WTC11 (cell line): Measurements from ENCODE around the gene TMIGD1.

ENCODE experiments used
- CREM ChIP-seq: sonication (generic); formaldehyde crosslinking; IDR thresholded peaks from 2 replicates; pipeline ENCODE4 v1.8.1; 2022; ENCODE audit warnings: mild to moderate bottlenecking, missing genetic modification reagents, moderate library complexity
- NFE2L1 ChIP-seq: sonication (generic); formaldehyde crosslinking; IDR thresholded peaks from 2 replicates; pipeline ENCODE4 v1.8.1; 2023; ENCODE audit warnings: missing genetic modification reagents
- TP53 ChIP-seq: sonication (generic); formaldehyde crosslinking; IDR thresholded peaks from 2 replicates; pipeline ENCODE4 v1.8.1; 2023; ENCODE audit warnings: mild to moderate bottlenecking, missing genetic modification reagents
- ZNF138 ChIP-seq: sonication (generic); formaldehyde crosslinking; conservative IDR thresholded peaks from 2 replicates; pipeline ENCODE4 v1.8.1; 2022; ENCODE audit warnings: mild to moderate bottlenecking, moderate library complexity, missing genetic modification reagents
- TF ChIP-seq, protein P1 (sequence below): fragments of 250-450 bp; sonication (Bioruptor Pico); IDR thresholded peaks from 2 replicates; pipeline ENCODE4 v2.1.2; 2022; ENCODE audit warnings: mild to moderate bottlenecking, moderate library complexity
- TF ChIP-seq, protein P2 (sequence below): fragments of 200-600 bp; IDR thresholded peaks from 2 replicates; pipeline ENCODE4 v1.8.0; 2022; ENCODE audit warnings: antibody characterized with exemption

DNA sequence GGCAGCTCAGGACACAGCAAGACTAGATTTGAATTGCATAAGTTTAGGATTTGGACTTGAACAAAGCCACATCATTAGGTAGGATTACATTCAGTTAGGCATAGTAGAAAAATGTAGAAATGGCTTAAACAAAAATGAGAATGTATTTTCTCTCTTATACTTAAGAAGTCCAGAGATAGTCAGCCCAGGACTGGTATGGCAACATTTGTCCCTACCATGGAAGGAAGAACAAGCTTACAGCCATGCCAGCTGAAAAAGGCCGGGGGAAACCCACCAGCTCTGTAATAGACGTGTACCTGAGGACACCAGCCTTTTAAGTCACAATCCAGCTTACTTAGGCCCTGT is 11.2 kb upstream of the TMIGD1 start:
- TF ChIP-seq CREM (CRISPR knock-in tag): no peak
- TF ChIP-seq TP53: no peak
- TF ChIP-seq, protein P1, sequence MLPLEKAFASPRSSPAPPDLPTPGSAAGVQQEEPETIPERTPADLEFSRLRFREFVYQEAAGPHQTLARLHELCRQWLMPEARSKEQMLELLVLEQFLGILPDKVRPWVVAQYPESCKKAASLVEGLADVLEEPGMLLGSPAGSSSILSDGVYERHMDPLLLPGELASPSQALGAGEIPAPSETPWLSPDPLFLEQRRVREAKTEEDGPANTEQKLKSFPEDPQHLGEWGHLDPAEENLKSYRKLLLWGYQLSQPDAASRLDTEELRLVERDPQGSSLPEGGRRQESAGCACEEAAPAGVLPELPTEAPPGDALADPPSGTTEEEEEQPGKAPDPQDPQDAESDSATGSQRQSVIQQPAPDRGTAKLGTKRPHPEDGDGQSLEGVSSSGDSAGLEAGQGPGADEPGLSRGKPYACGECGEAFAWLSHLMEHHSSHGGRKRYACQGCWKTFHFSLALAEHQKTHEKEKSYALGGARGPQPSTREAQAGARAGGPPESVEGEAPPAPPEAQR (CRISPR knock-in tag): no peak
- no peak for TF ChIP-seq NFE2L1 (CRISPR knock-in tag)
- TF ChIP-seq, protein P2, sequence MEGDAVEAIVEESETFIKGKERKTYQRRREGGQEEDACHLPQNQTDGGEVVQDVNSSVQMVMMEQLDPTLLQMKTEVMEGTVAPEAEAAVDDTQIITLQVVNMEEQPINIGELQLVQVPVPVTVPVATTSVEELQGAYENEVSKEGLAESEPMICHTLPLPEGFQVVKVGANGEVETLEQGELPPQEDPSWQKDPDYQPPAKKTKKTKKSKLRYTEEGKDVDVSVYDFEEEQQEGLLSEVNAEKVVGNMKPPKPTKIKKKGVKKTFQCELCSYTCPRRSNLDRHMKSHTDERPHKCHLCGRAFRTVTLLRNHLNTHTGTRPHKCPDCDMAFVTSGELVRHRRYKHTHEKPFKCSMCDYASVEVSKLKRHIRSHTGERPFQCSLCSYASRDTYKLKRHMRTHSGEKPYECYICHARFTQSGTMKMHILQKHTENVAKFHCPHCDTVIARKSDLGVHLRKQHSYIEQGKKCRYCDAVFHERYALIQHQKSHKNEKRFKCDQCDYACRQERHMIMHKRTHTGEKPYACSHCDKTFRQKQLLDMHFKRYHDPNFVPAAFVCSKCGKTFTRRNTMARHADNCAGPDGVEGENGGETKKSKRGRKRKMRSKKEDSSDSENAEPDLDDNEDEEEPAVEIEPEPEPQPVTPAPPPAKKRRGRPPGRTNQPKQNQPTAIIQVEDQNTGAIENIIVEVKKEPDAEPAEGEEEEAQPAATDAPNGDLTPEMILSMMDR: no peak
- TF ChIP-seq ZNF138 (CRISPR knock-in tag): no peak
